H9 (cell line): ENCODE data around the gene TDO2. TPM values are rescaled to one million over a fixed set of nuclear protein-coding genes. Genes with fewer than 3 reads are reported as not detected.

ENCODE experiments used
- DNase-seq: peaks from one replicate; pipeline ENCODE4 v3.0.0-alpha.2; 2017
- H2AFZ ChIP-seq: one replicate; pipeline ENCODE4 v1.6.1; 2013; ENCODE audit warnings: mild to moderate bottlenecking, low read length, control low read depth, moderate library complexity
- H2AK5ac ChIP-seq: 2 replicates; pipeline ENCODE4 v1.6.1; 2013; ENCODE audit warnings: low read length, control low read depth, mixed read lengths; ENCODE audit not compliant: insufficient read length
- H2BK120ac ChIP-seq: one replicate; pipeline ENCODE4 v1.6.1; 2013; ENCODE audit warnings: low read depth, mild to moderate bottlenecking, low read length, control low read depth, inconsistent platforms; ENCODE audit not compliant: poor library complexity, severe bottlenecking
- H2BK12ac ChIP-seq: 2 replicates; pipeline ENCODE4 v1.6.1; 2013; ENCODE audit warnings: low read length, control low read depth, mixed read lengths, low read depth; ENCODE audit not compliant: insufficient read length
- H2BK15ac ChIP-seq: 2 replicates; pipeline ENCODE4 v1.6.1; 2013; ENCODE audit warnings: low read depth, low read length, control low read depth
- H2BK20ac ChIP-seq: one replicate; pipeline ENCODE4 v1.6.1; 2013; ENCODE audit warnings: low read depth, mild to moderate bottlenecking, low read length, control low read depth, inconsistent platforms; ENCODE audit not compliant: poor library complexity, severe bottlenecking
- H2BK5ac ChIP-seq: 2 replicates; pipeline ENCODE4 v1.6.1; 2013; ENCODE audit warnings: low read length, control low read depth, mixed read lengths; ENCODE audit not compliant: insufficient read length
- H3K14ac ChIP-seq: 2 replicates; pipeline ENCODE4 v1.6.1; 2013; ENCODE audit warnings: low read length, control low read depth; ENCODE audit not compliant: insufficient read depth
- H3K18ac ChIP-seq: 2 replicates; pipeline ENCODE4 v1.6.1; 2013; ENCODE audit warnings: low read depth, mild to moderate bottlenecking, mixed read lengths, low read length, control low read depth; ENCODE audit not compliant: insufficient read length
- H3K23ac ChIP-seq: 2 replicates; pipeline ENCODE4 v1.6.1; 2013; ENCODE audit warnings: low read length, control low read depth, mixed read lengths, low read depth; ENCODE audit not compliant: insufficient read length
- H3K23me2 ChIP-seq: 2 replicates; pipeline ENCODE4 v1.6.1; 2013; ENCODE audit warnings: low read depth, mild to moderate bottlenecking, mixed read lengths, low read length, control low read depth; ENCODE audit not compliant: insufficient read length, poor library complexity, severe bottlenecking
- H3K27ac ChIP-seq: 2 replicates; pipeline ENCODE4 v1.5.1; 2013; ENCODE audit warnings: low read length, control low read depth, mixed read lengths, low read depth; ENCODE audit not compliant: insufficient read length
- H3K27me3 ChIP-seq: 2 replicates; pipeline ENCODE4 v1.6.1; 2013; ENCODE audit warnings: low read length, control low read depth, inconsistent platforms; ENCODE audit not compliant: insufficient read depth
- H3K4ac ChIP-seq: 2 replicates; pipeline ENCODE4 v1.6.1; 2013; ENCODE audit warnings: low read depth, mild to moderate bottlenecking, control low read depth, inconsistent platforms, low read length, moderate library complexity
- H3K4me1 ChIP-seq: 2 replicates; pipeline ENCODE4 v1.6.1; 2013; ENCODE audit warnings: low read length, control low read depth, inconsistent platforms; ENCODE audit not compliant: insufficient read depth
- H3K4me2 ChIP-seq: 2 replicates; pipeline ENCODE4 v1.6.1; 2013; ENCODE audit warnings: low read length, control low read depth, mixed read lengths; ENCODE audit not compliant: insufficient read length, insufficient read depth
- H3K56ac ChIP-seq: 2 replicates; pipeline ENCODE4 v1.6.1; 2013; ENCODE audit warnings: low read depth, mild to moderate bottlenecking, mixed read lengths, low read length, control low read depth; ENCODE audit not compliant: insufficient read length
- H3K79me1 ChIP-seq: 2 replicates; pipeline ENCODE4 v1.6.1; 2013; ENCODE audit warnings: low read depth, mild to moderate bottlenecking, moderate library complexity, low read length, control low read depth, inconsistent platforms; ENCODE audit not compliant: insufficient read depth, poor library complexity, severe bottlenecking
- H3K79me2 ChIP-seq: 2 replicates; pipeline ENCODE4 v1.6.1; 2013; ENCODE audit warnings: low read length, control low read depth, inconsistent platforms; ENCODE audit not compliant: insufficient read depth
- H3K9ac ChIP-seq: 2 replicates; pipeline ENCODE4 v1.6.1; 2013; ENCODE audit warnings: low read length, control low read depth, mixed read lengths; ENCODE audit not compliant: insufficient read length; ENCODE audit errors: extremely low read depth
- H3K9me3 ChIP-seq: one replicate; pipeline ENCODE4 v1.6.1; 2013; ENCODE audit warnings: low read depth, low read length, inconsistent platforms; ENCODE audit not compliant: control insufficient read depth
- H3T11ph ChIP-seq: one replicate; pipeline ENCODE4 v1.6.1; 2013; ENCODE audit warnings: mild to moderate bottlenecking, low read length, control low read depth, inconsistent platforms
- H4K20me1 ChIP-seq: one replicate; pipeline ENCODE4 v1.6.1; 2013; ENCODE audit not compliant: control insufficient read depth, insufficient read length, insufficient read depth
- H4K5ac ChIP-seq: 2 replicates; pipeline ENCODE4 v1.6.1; 2013; ENCODE audit warnings: low read depth, mild to moderate bottlenecking, mixed read lengths, low read length, control low read depth; ENCODE audit not compliant: insufficient read length
- H4K8ac ChIP-seq: replicated peaks from 2 replicates; pipeline ENCODE4 v1.6.1; 2013; ENCODE audit warnings: low read length, control low read depth, mixed read lengths, low read depth; ENCODE audit not compliant: insufficient read length
- H4K91ac ChIP-seq: 2 replicates; pipeline ENCODE4 v1.6.1; 2013; ENCODE audit warnings: low read depth, mild to moderate bottlenecking, moderate library complexity, mixed read lengths, low read length, control low read depth; ENCODE audit not compliant: insufficient read length
- H3K27ac Mint-ChIP-seq, 3 experiments: 2 replicates in 2 of 3; 3 replicates in 1 of 3; pipeline ENCODE4 v1.8.0; 2020 to 2021; ENCODE audit warnings: mixed read lengths in 3 of 3, mild to moderate bottlenecking in 1 of 3, moderate library complexity in 1 of 3
- H3K27me3 Mint-ChIP-seq: 2 replicates; pipeline ENCODE4 v1.8.0; 2021; ENCODE audit warnings: low read depth, mild to moderate bottlenecking, moderate library complexity, mixed read lengths
- H3K36me3 Mint-ChIP-seq, 3 experiments: 2 replicates in 2 of 3; 3 replicates in 1 of 3; pipeline ENCODE4 v1.8.0; 2020 to 2021; ENCODE audit warnings: low read depth in 3 of 3, mixed read lengths in 3 of 3; ENCODE audit not compliant: insufficient read depth in 1 of 3
- H3K4me1 Mint-ChIP-seq, 2 experiments: 2 replicates each; pipeline ENCODE4 v1.8.0; 2020; ENCODE audit warnings: mixed read lengths in 2 of 2
- H3K4me3 Mint-ChIP-seq, 2 experiments: 2 replicates in 1 of 2; 3 replicates in 1 of 2; pipeline ENCODE4 v1.8.0; 2020 to 2021; ENCODE audit warnings: mild to moderate bottlenecking in 2 of 2, mixed read lengths in 2 of 2, moderate library complexity in 1 of 2
- H3K9me3 Mint-ChIP-seq, 2 experiments: 2 replicates in 1 of 2; 3 replicates in 1 of 2; pipeline ENCODE4 v1.8.0; 2020; ENCODE audit warnings: mild to moderate bottlenecking in 2 of 2, mixed read lengths in 2 of 2, moderate library complexity in 1 of 2
- WGBS: extraction: QIAGEN DNeasy Blood & Tissue Kit; methylation state at CpG from one replicate; pipeline ENCODE4 v1.1.7; 2013; ENCODE audit warnings: missing lambda C conversion rate, low lambda C conversion rate, mixed read lengths; ENCODE audit not compliant: insufficient read length; ENCODE audit errors: extremely low coverage; 5-methylcytosine and 5-hydroxymethylcytosine counted together
- total RNA-seq: library from RNA; stranded (reverse); gene quantifications from 2 replicates; pipeline ENCODE4 v1.2.1, GENCODE V29; 2021
- TF ChIP-seq, protein P1 (sequence below): fragments of 200-600 bp; sonication (generic); conservative IDR thresholded peaks from 3 replicates; pipeline ENCODE4 v1.8.0; 2021; ENCODE audit warnings: antibody characterized with exemption, mild to moderate bottlenecking

Gene TDO2
- total RNA-seq, 1 experiment from 2014 or later: not detected

DNA sequence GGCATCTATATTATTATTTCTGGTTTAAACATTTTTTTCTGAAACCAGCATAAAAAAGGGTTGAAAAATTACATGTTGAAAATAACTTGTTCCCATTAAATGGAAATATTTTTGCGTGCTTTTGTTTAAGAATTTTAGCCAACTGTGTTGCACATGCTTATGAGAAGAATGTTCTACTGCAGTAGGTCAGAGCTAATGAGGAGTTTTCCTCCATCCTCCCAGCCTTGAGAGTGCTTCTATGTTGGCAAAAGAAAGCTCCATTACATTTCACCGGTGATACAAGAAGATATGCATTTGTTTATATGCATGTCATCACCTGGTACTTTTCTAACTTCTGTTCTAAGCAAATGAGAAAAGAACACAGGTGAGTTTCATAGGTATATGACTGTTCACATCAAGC, 13.6 kb upstream of the TDO2 start:
- H4K8ac ChIP-seq: no peak overlapping the region
- H2BK20ac ChIP-seq: no peak overlapping the region
- H2AFZ ChIP-seq: no peak overlapping the region
- H3K4me1 ChIP-seq: no peaks in the 10 kb centered on the region
- H3K27me3 ChIP-seq: no peaks in the 10 kb centered on the region
- H4K20me1 ChIP-seq: no peaks in the 10 kb centered on the region
- Mint-ChIP-seq H3K27ac (no peak overlapping the region), H3K27me3 (no peaks in the 10 kb centered on the region; the same call in 1 of the 2 replicates), H3K9me3 (peaks cover 19 to 29% of the 10 kb centered on the region in 2 experiments), H3K36me3 (peaks cover 9 to 28% (median 19%) of the 10 kb centered on the region in 3 experiments), H3K4me1 (peaks cover 2 to 4% of the 10 kb centered on the region in 2 experiments; a peak in 2 of 4 replicates), H3K4me3 (no peak overlapping the region)
- no peak overlapping the region for H3K18ac ChIP-seq
- H3K23ac ChIP-seq: no peak overlapping the region
- no peak overlapping the region for H2BK15ac ChIP-seq
- no peak overlapping the region for H3K56ac ChIP-seq
- no peak overlapping the region for H3K9ac ChIP-seq
- no peaks in the 10 kb centered on the region for H3K79me1 ChIP-seq
- TF ChIP-seq, protein P1, sequence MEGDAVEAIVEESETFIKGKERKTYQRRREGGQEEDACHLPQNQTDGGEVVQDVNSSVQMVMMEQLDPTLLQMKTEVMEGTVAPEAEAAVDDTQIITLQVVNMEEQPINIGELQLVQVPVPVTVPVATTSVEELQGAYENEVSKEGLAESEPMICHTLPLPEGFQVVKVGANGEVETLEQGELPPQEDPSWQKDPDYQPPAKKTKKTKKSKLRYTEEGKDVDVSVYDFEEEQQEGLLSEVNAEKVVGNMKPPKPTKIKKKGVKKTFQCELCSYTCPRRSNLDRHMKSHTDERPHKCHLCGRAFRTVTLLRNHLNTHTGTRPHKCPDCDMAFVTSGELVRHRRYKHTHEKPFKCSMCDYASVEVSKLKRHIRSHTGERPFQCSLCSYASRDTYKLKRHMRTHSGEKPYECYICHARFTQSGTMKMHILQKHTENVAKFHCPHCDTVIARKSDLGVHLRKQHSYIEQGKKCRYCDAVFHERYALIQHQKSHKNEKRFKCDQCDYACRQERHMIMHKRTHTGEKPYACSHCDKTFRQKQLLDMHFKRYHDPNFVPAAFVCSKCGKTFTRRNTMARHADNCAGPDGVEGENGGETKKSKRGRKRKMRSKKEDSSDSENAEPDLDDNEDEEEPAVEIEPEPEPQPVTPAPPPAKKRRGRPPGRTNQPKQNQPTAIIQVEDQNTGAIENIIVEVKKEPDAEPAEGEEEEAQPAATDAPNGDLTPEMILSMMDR: no peak
- no CpG with 5 or more reads among the region's 2 CpGs for WGBS
- H3T11ph ChIP-seq: no peak overlapping the region
- no peaks in the 10 kb centered on the region for H3K23me2 ChIP-seq
- peaks cover 12% of the 10 kb centered on the region for H3K9me3 ChIP-seq
- no peak for DNase-seq
- no peak overlapping the region for H2BK5ac ChIP-seq
- H3K14ac ChIP-seq: no peak overlapping the region
- H2BK12ac ChIP-seq: no peak overlapping the region
- H3K4ac ChIP-seq: no peak overlapping the region
- no peaks in the 10 kb centered on the region for H3K79me2 ChIP-seq
- H4K91ac ChIP-seq: no peak overlapping the region
- H3K4me2 ChIP-seq: no peak overlapping the region
- H2BK120ac ChIP-seq: no peak overlapping the region
- no peak overlapping the region for H2AK5ac ChIP-seq
- H4K5ac ChIP-seq: no peak overlapping the region
- no peak overlapping the region for H3K27ac ChIP-seq
